HG03457 (cell line): Measurements from ENCODE around the gene PRDM15.

Experiments
- ATAC-seq: cut with Tn5 transposase; IDR thresholded peaks from one replicate; pipeline ENCODE4 v1.9.1; 2021; ENCODE audit warnings: moderate number of reproducible peaks; ENCODE audit not compliant: unreplicated experiment

Gene PRDM15

DNA sequence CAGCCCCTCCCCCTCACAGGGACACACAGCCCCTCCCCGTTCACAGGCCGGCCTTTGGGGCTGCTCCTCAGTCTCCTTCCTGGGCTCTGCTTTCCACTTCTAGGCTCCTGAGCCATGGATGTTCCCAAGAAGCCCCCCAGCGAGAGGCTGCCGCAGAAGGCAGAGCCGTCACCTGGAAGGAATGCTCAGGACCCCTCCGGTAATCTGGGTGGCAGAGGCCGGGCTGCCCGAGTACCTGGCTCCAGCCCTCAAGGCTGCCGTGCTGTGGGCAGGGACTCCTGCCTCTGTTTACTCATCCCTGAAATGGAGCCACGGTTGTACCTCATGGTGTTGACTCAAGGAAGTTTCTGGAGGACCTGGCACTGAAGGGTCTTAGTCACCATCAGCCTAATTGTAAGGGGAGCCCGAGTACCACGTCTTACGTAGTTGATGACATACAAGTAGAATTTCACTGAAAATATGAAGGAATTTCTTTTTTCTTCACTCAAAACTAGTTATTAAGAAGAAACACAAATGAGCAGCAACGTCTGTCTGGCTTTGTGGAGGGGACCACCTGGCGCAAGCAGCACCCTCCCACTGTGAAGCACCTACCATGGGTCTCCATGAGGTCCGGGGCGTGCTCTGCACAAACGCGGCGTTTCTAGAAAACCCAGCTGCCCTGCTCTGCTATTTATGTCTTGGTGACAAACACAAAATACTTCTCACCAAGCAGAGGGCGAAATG lies 33.7 kb downstream of the PRDM15 start:
- ATAC-seq, result no peak

DNA sequence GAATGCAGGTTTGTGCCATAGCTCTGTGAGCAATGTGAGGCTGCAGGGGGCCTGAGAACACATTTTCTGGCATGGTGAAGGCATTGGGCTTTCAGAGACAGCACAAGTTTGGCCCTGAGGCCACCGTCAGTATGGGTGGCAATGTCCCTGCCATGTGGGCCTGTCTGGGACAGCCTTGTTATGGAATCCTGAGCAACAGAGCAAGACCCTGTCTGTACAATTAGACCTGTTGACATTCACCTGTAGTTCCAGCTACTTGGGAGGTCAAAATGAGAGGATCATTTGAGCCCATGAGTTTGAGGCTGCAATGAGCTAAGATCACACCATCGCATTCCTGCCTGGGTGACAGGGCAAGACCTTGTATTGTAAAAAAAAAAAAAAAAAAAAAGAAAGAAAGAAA lies 35.6 kb downstream of the PRDM15 start:
- no peak for ATAC-seq

GRCh38 chr21:41840880-41841279 lies 38.3 kb downstream of the PRDM15 start:
- ATAC-seq, result no peak

GRCh38 chr21:41839387-41840000 lies 39.6 kb downstream of the PRDM15 start:
- ATAC-seq, result no peak

GRCh38 chr21:41837756-41838297 lies 41.3 kb downstream of the PRDM15 start:
- ATAC-seq, result no peak

DNA sequence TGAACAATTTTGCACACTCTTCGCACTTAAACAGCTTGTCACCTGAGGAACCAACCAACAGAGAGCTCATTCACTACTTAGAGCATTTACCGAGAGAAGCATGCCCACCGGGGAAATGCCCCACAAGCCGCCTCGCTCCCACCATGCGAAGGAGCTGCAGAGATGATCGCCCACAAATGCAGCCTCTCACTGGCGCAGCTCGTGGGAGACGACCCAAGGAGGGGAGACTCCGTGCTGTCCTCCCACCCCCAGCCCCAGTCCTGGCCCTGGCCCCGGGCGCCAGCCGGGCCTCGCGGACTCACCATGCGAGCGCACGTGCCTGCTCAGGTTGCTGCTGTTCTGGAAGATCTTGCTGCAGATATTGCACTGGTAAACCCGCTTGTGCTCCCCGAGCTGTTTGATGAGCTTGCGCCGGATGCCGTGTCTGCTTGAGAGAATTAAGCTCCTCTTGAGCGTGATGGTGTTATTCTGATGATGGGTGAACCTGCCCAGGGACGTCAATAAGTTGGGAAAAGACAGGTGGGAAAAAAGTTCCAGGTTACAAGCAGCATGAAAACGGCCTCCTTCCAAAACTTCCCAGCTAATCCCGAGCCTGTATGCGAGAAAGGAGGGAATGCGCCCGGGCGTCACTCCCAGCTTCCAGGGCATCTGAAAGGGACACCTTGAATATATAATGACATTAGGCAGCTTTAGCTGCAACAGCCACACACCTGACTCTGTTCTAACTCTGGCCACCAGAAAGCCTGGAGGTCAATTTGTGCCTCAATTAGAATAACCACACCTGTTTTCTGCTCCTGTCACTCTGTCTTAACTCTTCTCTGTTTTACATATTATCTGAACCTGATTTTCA lies 42.8 kb downstream of the PRDM15 start:
- ATAC-seq, result no peak

DNA sequence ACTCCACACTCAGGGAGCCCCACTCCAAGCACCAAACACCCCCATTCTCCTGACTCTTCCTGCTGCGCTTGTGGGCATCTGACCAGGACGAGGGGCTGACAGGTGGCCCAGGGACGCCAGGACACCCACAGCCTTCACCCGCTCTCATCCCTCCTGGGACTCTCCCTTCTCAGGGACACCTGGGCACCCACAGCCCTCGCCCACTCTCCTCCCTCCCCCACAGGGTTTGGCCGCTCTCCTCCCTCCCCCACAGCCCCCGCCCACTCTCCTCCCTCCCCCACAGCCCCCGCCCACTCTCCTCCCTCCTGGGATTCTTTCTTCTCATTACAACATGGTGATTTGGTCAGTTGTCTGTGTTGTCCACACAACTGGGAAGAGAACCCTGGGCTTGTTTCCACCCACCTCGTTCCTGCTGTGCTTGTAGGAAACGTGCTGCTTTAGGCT lies 43.4 kb downstream of the PRDM15 start:
- ATAC-seq, result no peak

DNA sequence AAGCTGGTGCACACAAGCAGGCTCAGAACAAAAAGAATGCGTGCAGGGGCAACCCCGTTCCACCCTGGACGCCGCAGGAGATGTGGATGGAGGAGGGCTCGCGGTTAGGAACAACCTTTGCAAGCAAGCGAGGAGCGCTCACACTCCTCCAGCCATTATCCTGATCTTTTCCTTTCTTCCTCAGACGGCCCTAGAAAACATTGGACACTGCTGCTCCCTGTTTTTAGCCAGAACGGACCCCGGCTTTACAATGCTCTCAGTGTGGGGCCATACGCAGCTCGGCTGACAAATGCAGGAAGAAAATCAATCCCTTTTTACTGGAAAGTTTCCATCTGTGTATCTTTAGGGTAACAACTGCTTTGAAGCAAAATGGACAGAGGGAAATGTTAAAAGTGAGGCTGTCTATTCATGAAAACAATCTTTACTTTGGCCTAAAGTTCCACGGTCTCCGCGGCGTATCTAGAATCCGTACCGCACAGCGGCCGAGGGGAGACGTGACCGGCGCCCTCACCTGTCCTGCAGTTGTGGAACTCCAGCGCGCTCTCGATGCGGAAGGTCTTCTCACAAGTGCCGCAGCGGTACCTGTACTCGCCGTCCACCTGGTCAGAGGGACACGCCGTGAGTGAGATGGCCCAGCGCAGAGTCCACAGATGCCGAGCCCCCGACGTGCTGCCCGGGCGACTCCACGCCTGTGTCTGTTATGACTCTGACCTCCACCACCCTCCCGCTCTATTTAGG lies 44.0 kb downstream of the PRDM15 start:
- no peak for ATAC-seq

- ATAC-seq, result no peak
These were observed 44.8 kb downstream of the PRDM15 start for GRCh38 chr21:41834252-41834925.

- ATAC-seq, result no peak
These were observed 45.5 kb downstream of the PRDM15 start for GRCh38 chr21:41833497-41834115.

DNA sequence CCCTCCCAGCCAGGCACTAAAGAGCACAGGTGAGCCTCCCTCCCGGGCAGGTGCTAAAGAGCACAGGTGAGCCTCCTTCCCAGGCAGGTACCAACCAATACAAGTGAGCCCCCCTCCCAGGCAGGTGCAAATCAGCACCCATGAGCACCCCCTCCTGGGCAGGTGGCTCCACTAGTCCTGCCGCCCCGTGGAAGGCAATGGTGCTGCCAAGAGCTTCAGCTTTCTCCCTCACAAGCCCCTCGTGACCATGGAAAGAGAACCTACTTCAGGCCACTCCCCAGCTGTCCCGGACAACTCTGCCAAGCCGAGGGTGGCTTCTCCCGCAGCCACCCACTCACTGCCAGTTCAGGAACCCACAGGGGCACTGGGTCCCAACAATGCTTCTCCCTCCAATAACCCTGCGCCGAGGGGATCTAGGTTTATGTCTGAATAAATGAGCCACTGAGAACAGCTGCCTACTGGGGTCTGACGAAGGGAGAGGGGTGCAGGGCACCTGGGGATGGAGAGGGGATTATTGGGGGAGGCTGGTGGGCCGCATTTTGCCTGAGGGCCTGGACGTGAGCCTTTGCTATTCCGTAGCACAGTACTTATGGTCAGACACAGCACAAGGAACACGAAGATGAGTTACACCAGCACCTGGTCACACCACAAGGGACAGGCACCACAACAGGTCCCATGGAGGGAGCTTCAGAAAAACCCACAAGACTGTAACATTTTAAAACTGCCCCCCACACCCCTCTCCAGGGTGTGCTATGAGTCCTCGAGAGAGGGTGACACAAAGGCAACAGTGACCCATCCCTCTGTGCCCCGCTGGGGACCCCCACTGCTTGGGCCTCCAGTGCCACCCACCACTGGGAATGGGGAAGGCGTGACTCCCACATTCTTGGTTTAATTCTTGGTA lies 46.3 kb downstream of the PRDM15 start:
- no peak for ATAC-seq

- ATAC-seq, result no peak
These were observed 47.1 kb downstream of the PRDM15 start for GRCh38 chr21:41831866-41832595.

DNA sequence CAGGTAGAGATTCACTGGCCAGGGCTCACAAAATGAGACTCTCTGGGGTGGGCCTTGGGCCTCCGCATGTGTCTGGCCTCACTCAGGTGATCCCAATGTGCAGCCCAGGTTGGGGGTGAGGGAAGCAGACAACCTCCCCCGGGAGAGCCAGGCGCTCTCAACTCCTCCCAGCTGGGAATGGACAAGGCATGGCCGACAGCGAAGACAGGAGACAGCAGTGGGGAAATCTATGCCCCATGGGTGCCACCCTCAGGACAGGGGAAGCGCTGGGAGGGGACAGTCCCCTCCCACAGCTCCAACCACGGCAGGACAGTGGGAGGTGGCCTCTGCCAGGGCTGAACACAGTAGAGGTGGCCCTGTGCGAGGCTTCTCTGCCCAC lies 47.7 kb downstream of the PRDM15 start:
- no peak for ATAC-seq

GRCh38 chr21:41830764-41831452 lies 48.2 kb downstream of the PRDM15 start:
- ATAC-seq, result no peak

GRCh38 chr21:41830145-41830707 lies 48.9 kb downstream of the PRDM15 start:
- ATAC-seq, result no peak

- no peak for ATAC-seq
These were observed 50.2 kb downstream of the PRDM15 start for GRCh38 chr21:41828884-41829360.
